NCI-H748 treated with DMSO at 0.1 percent for 48 hours (cell line): Measurements from ENCODE around the gene GRIK3.

ENCODE experiments used
- DNase-seq: peaks from one replicate; lab custom pipeline; 2025; lab: John Stamatoyannopoulos, UW

The GRIK3 gene

DNA sequence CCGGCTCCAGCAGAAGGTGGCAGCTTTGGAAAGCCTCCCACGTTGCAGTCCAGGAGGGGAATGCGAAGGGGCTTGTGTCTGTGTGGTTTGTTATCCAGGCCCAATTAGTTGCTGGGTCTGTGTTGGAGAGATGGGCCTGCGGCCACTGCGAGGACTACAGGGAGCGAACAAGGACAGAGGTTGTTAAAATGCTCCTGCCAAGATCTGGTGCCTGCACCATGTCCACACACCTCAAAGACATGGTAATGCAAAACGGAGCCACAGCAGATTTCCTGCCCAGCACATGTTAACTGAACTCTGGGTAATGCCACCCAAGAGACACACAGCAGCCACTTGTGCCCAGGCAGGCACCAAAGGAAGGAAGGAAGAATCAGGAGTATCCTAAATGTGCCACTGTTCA lies 18.6 kb downstream of the GRIK3 start:
- no peak for DNase-seq

DNA sequence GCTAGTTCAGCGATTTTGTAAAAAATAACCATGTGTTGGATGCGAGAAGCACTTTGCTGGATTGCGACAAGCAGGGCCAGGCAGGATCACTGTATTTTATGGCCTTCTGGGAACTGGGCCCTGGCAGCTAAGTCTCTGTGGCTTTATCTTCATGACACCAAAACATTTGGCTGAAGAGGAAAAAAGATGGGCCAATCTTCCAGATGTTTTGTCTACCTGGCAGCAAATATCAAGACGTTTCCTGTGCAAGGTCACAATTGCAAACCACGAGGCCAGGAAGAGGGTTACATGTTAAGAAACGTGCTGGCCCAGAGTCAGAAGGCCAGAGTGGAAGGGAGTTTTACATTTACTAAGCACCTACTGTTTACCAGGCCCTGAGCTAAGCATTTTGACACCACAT lies 22.1 kb downstream of the GRIK3 start:
- no peak for DNase-seq

DNA sequence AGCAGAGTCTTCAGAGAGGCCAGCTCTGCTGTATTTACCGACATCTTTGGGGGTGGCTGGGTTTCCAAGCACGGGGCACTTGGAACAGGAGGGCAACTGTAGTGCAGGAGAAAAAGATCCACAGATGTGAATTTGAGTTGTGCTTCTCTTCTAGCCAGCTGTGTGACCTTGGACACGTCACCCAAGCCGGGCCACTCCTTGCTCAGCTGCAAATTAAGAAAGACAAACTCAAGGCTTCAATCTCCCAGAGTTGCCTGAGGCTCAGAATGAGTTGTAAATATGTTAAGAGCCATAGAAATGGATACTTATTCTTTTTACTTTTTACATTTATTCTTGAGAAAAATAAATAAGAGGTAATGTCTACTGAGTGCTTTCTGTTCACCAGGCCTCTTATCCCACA lies 24.3 kb downstream of the GRIK3 start:
- no peak for DNase-seq

DNA sequence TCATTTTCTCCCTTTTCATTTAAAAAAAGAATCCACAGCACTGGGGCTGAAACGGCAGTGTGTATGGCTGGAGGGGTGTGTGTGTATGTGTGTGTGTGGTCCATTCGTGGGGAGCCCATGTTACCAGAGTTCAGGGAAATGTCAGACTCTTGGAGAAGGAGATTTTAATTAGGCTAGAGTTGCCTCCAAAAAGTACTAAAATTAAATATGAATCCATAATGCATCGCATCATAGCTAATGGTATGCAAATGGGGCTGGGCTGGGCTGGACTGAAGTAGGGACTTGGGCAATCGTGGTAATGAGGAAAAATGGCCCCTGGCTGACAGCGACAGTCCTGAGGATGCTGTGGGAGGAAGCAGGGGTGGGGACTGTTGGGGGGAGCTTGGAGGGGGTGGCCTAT lies 24.8 kb downstream of the GRIK3 start:
- no peak for DNase-seq

DNA sequence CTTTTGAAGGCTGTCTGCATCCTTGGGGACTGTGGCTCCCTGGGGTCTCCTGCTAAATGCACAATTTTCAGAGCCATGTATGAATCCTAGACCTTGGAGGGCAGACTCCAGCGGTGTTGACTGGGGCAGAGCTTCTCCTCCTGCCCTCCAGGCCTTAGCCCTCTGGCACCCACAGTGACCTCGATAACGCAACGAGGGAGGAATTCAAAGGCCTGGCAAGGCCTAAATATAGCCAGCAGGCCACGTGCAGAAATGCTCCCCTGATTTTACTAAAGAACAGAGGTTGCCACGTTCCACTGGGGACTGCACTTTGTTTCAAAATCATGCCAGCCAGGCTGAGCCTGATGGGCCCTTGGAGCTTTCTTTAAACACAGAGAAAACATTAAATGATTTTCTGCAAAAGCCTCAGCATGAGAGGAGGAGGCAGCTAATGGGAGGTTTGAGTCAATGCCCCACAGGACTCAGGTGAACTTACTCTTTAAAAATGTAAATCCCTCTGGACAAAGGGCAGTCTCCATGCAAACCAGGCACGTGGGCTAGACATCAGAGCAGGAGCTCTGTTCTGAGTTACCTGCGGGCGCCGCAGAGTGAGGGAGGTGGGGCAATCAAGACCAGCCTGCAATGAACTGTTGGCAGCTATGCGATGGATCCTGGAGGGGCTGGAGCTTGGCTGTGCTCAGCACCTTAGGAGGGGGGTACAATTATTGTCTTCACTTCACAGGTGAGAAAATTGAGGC lies 28.0 kb downstream of the GRIK3 start:
- no peak for DNase-seq

DNA sequence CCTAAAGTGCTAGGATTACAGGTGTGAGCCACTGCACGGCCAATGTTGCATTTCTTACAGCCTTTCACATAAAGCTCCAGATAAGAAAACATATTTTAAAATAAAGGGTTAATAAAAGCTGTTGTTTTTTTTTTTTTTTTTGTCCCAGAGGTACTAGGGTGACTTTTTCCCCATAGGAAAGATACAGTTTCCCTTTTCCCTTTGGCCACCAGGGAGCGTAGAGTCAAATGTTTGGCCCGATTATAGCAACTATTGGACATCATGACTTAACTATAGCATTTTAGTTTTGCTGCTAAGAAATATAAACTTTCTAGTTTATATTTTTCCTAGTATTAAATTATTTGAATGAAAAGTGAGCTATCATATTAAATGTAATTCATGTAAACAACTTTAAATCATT lies 31.4 kb downstream of the GRIK3 start:
- no peak for DNase-seq

DNA sequence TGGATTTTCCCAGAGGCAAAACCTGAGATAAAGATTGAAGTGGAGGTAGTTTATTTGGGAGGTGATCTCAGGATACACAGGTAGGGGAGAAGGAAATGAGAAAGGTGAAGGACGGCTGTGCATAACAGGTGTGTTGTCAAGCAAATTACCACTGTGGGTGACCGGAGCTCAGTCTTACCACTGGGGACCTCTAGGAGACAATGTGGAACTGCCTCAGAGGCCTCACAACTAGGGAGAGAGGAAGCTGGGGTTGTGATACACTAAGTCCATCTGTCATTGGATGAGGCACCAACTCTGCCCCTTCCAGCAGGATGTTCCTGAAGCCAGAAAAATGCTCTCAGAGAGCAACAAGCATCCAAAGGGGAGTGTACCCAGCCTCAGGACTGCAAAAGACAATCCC lies 32.6 kb downstream of the GRIK3 start:
- no peak for DNase-seq

DNA sequence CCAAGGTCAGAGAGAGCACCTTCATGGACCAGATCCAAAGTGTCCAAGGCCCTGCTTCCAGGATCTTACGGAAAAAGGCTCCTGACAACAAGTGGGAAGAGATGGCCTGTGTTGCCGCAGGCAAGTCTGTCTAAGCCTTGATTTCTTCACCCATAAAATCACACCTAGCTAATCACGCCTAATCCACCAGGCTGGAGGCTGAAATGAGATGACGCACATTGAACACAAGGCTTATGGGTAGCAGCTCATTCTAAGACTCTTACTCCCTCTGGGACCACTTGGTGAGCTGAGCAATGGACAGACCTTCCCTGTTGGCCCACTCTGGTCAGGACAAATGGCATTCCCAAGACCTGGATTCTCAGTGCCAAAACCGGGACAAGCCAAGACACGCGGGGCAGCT lies 38.2 kb downstream of the GRIK3 start:
- DNase-seq: no peak

DNA sequence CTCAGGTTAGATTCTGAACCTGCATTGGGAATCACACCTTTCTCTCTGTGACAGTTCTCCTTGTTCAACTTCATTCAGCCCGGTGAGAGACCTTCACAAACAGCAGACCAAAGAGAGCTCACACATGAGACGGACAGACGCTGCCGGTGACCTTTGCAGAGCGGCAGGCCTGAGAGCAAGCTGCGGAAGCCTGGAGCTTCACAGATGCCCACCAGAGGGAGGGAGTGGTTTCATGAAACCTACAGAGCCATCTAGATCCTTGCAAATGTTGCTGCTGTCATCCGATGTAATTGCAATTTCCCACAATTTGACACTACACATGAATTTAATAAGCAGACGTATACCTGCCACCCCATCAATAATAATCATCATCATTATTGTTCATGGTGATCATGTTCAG lies 39.4 kb downstream of the GRIK3 start:
- DNase-seq: no peak

DNA sequence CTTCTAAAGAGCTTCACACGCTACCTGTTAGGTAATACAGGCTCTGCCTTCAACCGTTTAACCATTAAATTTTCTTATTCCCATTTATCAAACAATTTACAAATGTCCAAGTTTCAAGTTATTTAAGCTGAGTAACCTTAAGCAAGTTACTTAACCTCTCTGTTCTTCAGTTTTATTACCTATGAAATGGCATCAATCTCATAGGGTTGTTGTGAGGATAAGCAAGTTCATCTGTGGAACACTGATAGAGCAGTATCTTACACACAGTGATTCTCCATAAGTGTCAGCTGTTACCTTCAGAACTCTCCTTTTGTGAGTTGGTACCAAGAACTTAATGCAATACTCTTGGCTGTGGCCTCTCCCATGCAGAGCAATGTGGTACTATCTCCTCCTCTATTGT lies 40.0 kb downstream of the GRIK3 start:
- DNase-seq: no peak

DNA sequence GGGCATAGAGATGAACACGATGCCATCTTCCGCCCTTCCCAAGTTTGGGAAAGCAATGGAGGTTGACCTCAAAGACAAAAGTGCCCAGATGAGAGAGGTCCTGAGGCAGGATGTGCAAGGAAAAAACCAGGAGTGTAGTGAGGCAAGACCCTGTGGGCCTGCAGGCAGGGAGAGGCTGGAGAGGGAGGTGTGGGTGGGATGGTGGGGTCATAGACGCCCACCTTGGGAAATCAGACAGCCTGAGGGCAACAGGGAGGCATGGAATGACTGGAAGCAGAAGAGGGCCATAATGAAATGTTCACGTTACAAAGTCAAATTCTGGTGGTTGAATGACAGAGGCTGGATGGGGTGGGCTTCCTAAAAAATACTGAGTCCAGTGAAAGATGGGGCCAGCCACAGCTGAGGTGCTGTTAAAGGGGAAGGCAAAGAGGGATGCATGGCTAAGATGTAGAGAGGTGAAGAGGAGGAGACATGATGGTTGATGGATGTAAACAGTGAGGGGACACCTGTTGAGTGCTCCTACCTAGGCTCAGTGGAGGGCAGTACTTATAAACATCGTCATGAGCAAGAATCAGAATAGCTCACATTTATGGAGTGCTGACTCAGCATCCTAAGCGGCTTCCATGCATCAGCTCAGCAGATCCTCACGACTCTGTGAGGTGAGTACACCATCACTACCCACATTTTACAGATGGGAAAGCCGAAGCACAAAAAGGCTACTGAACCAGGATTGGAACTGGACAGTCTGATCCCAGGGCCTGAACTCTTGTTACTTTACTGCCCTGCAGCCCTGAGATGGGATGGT lies 42.0 kb downstream of the GRIK3 start:
- DNase-seq: no peak

DNA sequence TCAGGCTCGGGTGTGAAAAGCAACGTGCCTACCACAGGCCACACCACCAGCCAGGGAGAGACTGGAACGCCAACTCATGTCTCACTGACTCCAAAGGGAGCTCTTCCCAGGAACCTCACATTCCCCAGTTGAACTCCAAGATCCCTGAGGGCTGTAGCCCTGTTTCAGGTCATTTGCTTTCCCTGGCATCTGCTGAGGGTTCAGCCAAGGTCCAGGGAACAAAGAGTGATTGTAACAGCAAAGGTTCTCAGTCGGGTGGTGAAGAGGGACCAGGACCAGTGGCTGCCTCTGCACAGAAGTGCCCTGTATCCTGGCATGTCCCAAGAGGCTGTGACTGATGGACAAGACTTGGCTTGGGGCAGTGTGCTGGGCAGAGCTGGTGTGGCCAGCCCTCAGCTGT lies 42.8 kb downstream of the GRIK3 start:
- DNase-seq: no peak

DNA sequence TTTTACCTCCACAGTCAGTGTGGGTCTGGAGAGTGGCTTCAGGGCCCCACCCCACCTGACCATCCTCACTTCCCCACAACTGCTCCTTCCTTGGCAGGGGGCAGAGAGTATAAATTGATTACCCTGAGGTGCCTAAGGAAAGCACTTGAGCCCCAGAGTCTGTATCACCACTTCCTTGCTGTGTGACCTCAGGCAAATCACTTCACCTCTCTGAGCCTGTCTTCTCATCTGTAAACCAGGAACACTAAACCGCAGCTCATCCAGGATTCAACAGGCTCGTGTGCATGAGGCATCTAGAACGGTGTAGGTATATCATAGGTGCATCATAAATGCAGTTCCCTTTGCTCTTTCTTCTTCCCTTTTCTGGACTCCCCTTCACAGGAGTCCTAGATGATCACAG lies 43.4 kb downstream of the GRIK3 start:
- no peak for DNase-seq

DNA sequence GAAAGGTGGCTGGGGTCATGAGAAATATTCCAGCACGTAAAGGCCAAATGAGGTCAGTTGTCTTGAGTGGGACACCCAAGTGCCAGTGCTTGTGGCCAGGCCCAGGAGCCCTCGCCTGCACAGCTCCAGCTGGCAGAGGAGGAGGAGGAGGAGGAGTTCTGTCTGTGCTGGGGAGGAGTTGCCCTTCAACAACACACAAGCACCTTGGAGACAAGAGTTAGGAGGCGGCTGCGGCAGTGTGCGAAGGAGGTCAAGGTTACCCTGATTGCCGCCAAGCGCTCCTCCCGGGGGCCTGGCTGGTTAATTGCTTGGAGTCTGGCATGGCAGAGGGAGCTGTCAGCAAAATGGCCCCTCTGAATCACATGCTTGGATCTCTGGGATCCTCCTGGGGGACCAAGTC lies 45.1 kb downstream of the GRIK3 start:
- no peak for DNase-seq

DNA sequence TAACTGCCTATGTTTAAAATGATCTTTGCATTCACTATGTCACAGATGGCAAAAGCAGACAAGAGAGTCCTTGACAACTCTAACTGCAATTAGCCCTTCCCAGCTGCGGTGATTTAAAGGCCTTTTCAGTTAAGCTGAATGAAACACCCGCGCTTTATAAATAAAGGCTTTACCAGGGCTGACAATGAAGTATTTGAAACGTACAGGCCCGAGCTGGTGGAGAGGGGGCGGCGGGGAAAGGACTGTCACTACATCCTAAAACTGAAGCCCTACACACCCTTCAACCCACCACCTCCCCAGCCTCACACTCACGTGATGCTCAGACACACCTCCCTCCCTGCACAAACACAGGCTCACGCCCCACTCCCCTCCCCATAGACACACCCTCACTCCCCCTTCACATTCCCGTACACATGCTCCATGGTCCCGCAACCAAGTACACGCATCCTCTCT lies 45.5 kb downstream of the GRIK3 start:
- DNase-seq: no peak

DNA sequence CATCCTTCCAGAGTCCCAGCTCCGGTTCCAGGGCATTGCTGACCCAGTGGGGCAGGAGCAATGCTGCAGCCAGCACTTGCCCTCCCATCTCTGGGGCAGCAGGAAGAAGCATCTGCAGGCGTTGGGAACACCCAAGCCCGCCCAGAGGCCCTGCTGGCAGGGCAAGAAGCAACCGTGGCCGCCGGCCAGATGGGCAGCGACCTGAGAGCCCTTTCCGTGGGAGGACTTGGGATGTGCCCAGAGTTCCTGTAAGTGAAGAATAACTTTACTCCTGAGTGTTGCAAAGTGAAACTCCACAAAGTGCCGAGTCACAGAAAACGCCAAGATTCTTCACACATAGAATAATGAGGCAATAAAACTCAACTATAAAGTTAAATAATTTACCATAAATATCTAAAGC lies 46.0 kb downstream of the GRIK3 start:
- no peak for DNase-seq

DNA sequence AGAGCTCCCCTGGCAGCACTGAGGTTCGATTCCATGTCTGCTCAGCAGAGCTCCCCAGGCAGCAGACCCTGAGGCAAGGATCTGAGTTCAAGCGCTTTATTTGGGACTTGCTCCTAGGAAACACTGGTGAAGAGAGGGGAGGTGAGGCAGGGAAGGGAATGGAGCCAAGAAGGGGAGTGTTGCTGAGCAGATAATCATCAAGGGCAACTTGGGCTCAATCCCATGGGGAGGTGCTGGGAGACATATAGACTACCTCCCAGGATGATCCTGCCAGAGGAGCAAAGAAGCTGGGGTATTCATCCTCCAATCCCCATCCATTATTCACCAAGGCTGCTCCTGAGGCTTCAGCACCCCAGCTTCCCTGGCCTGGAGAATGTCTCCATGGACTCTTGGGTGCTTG lies 47.0 kb downstream of the GRIK3 start:
- DNase-seq: no peak

DNA sequence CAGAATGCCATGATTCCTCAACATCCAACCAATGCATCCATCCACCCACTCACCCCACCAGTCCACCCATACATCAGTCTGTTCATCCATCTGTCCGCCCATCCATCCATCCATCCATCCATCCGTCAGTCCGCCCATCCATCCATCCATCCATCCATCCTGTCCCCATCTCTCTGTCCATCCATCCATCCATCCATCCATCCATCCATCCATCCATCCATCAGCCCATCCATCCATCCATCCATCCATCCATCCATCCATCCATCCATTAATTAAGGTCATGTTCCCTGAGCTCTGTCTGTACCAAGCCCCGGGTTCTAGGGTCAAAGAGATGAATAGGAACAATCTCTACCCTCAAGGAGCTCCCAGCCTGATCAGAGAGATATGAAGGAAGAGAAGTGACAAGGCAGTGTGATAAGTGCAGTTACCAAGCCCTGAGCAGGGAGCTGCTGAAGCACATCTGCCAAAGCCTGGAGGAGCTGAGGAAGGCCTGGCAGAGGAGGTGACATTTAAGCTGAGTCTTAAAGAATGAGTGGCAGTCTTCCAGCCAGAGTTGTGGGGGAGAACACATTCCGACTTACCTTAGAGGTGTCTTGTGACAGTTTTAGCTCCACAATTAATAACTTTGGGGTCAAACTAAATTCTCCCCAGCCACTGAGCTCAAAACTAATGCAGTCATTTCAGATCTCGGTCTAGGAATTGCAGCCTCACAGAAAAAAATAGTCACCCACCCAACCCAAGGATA lies 47.9 kb downstream of the GRIK3 start:
- no peak for DNase-seq

DNA sequence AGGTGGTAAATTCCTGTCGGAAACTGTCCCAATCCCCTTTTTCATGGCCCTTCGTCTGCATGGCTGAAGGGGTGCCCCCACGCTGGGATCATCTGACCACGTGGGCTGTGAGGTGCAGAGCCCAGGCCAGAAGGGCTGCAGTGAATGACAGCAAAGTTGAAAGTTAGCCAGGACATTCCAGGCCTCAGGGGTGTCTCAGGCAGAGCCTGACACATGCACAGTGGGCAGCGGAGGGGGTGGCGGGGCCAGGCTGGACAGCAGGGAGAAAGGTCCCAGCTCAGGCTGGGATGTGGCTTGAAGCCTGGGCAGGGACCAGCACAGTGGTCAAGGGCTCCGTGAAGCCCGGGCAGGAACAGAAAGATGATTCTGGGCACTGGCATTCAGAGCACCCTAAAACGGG lies 49.6 kb downstream of the GRIK3 start:
- no peak for DNase-seq

DNA sequence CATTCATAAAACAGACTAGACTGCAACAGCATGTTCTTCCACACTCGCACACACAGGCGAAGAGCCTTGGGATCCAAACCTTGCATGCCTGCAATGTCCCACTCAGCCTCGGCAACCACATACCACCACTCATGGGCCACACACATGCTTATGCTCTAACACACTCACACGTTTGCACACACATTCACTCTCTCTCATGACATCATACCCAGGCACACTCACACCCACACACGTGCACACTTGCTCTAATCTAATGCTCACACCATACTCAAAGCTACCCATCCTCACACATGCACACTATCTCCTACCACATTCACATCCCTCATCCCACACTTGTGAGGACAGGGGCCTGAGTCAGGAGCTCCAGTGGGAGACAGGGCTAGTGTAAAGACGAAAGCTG lies 50.3 kb downstream of the GRIK3 start:
- DNase-seq: no peak

DNA sequence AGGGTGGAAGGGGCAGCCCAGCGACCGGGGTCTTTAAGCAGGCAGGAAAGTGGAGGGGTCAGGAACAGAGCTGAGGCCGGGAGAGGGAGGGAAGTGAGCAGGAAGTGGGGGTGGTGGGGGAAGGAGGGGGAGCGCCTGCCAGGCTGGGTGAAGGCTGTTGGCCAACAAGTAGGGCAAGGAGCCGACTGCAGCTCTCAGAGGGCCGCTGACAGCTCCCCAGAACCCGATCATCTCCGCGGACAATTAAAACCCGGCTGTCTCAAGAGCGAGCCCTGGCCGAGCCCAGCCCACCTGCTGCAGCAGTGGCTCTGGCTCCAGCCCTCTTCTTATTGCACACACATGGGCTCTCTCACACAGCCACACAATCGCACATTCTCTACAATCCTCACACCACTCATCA lies 51.6 kb downstream of the GRIK3 start:
- no peak for DNase-seq

DNA sequence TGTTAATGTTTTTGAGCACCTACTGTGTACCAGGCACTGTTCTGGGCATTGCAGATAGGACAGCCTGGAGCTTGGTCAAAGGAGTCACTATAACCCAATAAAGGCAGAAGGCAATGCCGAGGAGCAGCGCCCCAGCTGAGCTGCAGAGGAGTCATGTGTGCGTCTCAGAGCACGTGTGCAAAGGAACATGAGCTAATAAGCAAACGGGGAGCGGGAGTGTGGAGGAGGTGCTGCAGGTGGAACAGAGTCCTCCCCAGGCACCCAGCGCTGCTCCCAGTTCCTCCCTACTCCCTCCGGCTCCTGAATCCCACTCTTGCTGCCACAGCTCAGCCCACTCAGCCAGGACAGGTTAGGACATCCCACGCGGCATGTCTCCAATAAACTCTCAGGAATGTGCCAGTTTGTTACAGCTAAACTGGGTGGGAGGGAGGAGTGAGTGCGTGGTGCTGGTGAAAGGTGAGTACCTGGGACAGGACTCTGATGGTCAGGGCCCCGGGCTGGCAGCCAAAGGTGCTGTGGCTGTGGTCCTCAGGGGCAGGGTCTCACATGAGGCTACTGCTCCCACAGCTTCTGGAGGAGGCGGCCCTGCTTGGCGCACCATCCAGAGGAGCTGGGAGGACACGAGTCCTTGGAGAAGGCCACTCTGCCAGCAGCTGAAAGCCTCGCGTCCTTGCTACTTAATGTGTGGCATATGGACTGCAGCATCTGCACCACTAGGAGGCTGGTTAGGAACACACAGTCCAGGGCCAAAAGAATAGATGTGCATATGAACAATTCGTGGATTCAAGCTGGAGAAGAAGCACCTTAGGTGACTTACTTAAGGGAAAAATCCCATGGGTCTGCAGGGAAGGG lies 52.3 kb downstream of the GRIK3 start:
- no peak for DNase-seq
